Endothelial cell of umbilical vein (primary cell): ENCODE measurements around the gene ATP6V1F.

Source experiments
- EZH2 ChIP-seq: IDR thresholded peaks from 2 replicates; pipeline ENCODE4 v1.6.1; 2012; ENCODE audit warnings: borderline replicate concordance, low read depth, mild to moderate bottlenecking, moderate library complexity, low read length, inconsistent platforms; ENCODE audit not compliant: severe bottlenecking
- FOS ChIP-seq: IDR thresholded peaks from 2 replicates; pipeline ENCODE4 v1.6.1; 2011; ENCODE audit warnings: mild to moderate bottlenecking, low read length, moderate library complexity, borderline replicate concordance; ENCODE audit not compliant: insufficient read depth
- POLR2A ChIP-seq: IDR thresholded peaks from 2 replicates; pipeline ENCODE4 v1.6.1; 2012; ENCODE audit warnings: low read depth, mild to moderate bottlenecking, control low read depth, low read length
- POLR2AphosphoS5 ChIP-seq: IDR thresholded peaks from 2 replicates; pipeline ENCODE4 v1.6.1; 2012; ENCODE audit warnings: low read depth, mild to moderate bottlenecking, control low read depth, low read length, moderate library complexity; ENCODE audit not compliant: insufficient read depth
- TF ChIP-seq, protein P1 (sequence below), 2 donors: IDR thresholded peaks; 1 replicate in 1 of 2; 2 replicates in 1 of 2; pipeline ENCODE4 v1.5.1; 2011; ENCODE audit warnings: low read length in 2 of 2, mild to moderate bottlenecking in 2 of 2, moderate library complexity in 2 of 2, control low read depth in 1 of 2, inconsistent platforms in 1 of 2, low read depth in 1 of 2; ENCODE audit not compliant: insufficient read depth in 1 of 2; ENCODE audit errors: extremely low read depth in 1 of 2
- TF ChIP-seq, protein P2 (sequence below): IDR thresholded peaks from 2 replicates; pipeline ENCODE4 v1.6.1; 2011; ENCODE audit not compliant: insufficient read depth, insufficient read length

DNA sequence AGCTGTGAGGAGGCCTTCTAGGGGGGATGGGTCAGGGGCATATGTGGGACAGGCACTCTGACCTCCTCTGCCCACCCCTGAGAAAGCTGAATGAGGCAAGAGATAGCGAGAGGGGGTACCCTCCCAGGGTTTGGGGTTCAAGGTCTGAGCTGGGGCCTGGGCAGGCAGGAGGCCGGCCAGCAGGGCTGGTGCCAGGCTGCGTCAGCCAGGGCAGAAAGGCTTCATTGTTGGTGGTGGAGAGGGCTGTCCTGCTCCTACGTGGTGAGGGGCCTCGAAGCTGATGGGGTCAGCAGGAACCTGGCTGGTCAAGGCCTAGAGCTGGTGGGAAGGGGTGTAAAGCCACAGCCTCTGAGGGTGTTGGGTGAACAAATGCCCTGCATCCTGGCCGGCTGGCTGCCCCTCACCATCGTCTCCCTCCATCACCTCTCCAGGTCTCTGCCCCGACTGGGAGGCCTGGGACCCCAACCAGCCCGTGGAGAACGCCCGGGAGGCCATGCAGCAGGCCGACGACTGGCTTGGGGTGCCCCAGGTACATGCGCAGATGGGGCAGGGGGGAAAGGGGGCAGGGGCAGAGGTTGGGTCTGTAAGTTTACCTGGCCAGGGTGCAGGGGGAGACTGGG is 25.8 kb upstream of the ATP6V1F start:
- TF ChIP-seq, protein P1, sequence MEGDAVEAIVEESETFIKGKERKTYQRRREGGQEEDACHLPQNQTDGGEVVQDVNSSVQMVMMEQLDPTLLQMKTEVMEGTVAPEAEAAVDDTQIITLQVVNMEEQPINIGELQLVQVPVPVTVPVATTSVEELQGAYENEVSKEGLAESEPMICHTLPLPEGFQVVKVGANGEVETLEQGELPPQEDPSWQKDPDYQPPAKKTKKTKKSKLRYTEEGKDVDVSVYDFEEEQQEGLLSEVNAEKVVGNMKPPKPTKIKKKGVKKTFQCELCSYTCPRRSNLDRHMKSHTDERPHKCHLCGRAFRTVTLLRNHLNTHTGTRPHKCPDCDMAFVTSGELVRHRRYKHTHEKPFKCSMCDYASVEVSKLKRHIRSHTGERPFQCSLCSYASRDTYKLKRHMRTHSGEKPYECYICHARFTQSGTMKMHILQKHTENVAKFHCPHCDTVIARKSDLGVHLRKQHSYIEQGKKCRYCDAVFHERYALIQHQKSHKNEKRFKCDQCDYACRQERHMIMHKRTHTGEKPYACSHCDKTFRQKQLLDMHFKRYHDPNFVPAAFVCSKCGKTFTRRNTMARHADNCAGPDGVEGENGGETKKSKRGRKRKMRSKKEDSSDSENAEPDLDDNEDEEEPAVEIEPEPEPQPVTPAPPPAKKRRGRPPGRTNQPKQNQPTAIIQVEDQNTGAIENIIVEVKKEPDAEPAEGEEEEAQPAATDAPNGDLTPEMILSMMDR (IDR thresholded peaks at IDR 0.05; ENCODE audit: extremely low read depth in 1 of 2, insufficient read depth in 1 of 2, low read depth in 1 of 2, low read length in 2 of 2): no peak
- no peak for TF ChIP-seq POLR2AphosphoS5
- no peak for TF ChIP-seq FOS
- no peak for TF ChIP-seq POLR2A
- TF ChIP-seq, protein P2, sequence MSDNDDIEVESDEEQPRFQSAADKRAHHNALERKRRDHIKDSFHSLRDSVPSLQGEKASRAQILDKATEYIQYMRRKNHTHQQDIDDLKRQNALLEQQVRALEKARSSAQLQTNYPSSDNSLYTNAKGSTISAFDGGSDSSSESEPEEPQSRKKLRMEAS: no peak
- no peak for TF ChIP-seq EZH2
